ENCODE measurements around the gene LRRC28. TPM values are rescaled to one million over a fixed set of nuclear protein-coding genes. Genes with fewer than 3 reads are reported as not detected.

The LRRC28 gene
- total RNA-seq, 1 donor from 2014 or later = 14.6 TPM

DNA sequence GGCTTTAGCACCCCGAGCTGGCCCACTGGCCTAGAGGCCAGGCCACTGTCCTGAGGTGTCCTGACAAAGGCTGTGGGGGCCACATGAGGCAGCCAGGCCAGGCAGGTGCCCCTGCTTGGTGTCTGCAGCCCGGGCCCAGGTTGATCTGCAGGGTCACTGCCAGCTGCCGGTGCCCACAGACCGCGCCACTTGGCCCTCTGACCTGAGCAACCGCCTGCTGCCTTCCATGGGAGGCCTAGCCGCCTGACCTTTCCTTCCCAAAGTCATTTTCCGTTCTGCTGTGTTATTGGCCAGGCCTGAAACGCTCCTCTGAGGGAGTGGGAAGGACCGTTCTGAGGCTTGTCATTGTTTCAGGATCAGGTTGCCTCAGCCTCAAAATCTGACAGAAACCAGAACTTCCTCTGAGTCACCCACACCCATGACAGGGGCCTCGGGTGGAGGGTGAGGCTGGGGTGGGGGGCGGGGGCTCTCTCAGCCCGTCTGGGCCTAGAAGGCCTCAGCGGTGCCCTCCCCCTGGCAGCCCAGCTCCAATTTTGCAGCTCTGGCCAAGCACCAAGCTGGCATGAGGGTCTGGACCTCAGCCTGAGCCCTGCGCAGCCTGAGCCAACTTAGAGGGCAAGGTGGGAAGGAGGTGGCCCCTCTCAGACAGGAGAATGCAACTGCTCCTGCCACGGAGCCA lies 173.8 kb downstream of the LRRC28 start:
- Mint-ChIP-seq H3K4me1 (ENCODE audit: low read depth) (peaks cover 38% of the 10 kb centered on the region), H3K9me3 (no peaks in the 10 kb centered on the region), H3K36me3 (ENCODE audit: low read depth) (peaks cover 4% of the 10 kb centered on the region), H3K4me3 (ENCODE audit: low read depth) (peak overlapping the region; percentile 9), H3K27ac (peak overlapping the region; percentile 80), H3K27me3 (ENCODE audit: low read depth) (no peaks in the 10 kb centered on the region)
- peak; percentile 39 for DNase-seq (ENCODE audit: low spot score)
- intact Hi-C loops (cut with micrococcal nuclease) = loop anchor here (2.0 to 5.0 kb wide), 4 partner anchors 53 to 277 kb away; partner anchors contain the start of gene MEF2A

DNA sequence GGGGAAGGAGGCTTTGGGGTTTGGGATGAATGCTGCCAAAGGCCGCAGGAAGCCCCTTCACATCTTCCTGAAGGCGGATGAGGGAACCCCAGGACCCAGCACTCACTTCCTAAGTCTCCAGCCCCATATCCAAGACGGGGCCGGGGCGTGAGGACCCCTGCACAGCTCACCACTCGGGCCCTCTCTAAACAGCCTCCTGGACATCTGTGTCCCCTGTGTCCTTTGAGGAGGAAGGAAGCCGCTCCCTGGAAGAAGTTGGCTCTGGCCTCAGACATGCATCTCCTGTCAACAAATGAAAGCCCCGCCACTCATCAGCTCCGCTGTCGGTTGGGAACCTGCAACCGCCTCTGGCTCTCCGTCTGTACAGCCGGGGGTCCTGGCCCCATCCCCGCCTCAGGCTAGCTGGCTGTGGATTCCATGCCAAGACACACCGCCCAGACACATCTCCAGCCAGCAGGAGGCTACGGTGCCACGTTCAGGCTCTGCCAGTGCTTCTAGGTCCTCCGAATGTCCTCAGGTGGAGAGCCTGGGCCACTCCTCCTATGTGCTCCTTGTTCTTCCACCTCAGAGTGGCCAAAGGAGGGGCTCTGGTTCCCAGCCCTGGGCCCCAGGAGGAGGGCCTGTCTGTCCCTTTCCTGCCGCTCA lies 174.5 kb downstream of the LRRC28 start:
- H3K4me3 Mint-ChIP-seq (ENCODE audit: low read depth) = no peak overlapping the region
- intact Hi-C loops (cut with micrococcal nuclease) = loop anchor here (2.0 to 5.0 kb wide), 4 partner anchors 53 to 277 kb away; partner anchors contain the start of gene MEF2A
- H3K36me3 Mint-ChIP-seq (ENCODE audit: low read depth) = peaks cover 3% of the 10 kb centered on the region
- H3K27me3 Mint-ChIP-seq (ENCODE audit: low read depth) = no peaks in the 10 kb centered on the region
- DNase-seq (ENCODE audit: low spot score) = no peak
- H3K27ac Mint-ChIP-seq = peak overlapping the region; percentile 64
- H3K4me1 Mint-ChIP-seq (ENCODE audit: low read depth) = peaks cover 33% of the 10 kb centered on the region
- H3K9me3 Mint-ChIP-seq = no peaks in the 10 kb centered on the region

DNA sequence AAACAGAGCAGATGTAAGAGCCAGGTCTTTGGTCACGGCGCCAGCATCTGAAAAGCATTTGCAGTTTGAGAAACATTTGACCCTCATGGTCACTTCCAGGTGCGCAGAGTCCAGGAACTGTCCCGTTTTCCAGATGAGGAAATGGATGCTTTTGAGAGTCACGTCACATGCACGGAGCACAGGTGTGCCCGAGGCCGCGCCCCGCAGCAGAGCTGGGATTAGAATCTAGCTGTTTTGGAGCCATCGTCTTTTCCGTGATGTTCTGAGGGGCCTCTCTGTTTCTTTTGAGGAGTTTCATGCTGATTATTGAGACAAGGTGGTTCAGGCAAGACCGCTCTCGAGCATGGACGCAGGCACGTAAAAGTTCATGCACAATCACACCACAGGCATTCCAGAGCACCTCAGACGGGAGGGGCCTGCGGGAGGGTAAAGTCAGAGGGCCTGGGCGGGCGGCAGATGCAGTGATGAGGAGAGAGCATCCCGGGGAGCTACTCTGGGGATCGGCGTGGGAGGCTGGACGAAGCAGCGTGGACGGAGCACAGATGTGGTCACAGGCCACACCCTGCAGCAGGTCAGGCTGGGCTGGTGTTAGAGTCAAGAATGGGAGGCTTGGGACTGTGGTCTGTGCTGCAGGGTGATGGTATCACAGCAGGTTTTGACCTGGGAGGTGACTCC lies 175.3 kb downstream of the LRRC28 start:
- no peak for DNase-seq (ENCODE audit: low spot score)
- H3K36me3 Mint-ChIP-seq (ENCODE audit: low read depth) = no peaks in the 10 kb centered on the region
- peak overlapping the region; percentile 51 for H3K27ac Mint-ChIP-seq
- peaks cover 26% of the 10 kb centered on the region for H3K4me1 Mint-ChIP-seq (ENCODE audit: low read depth)
- no peaks in the 10 kb centered on the region for H3K27me3 Mint-ChIP-seq (ENCODE audit: low read depth)
- intact Hi-C loops (cut with micrococcal nuclease) = loop anchor here (5.0 kb wide), 3 partner anchors 54 to 276 kb away; partner anchors contain the start of gene MEF2A
- no peak overlapping the region for H3K4me3 Mint-ChIP-seq (ENCODE audit: low read depth)
- no peaks in the 10 kb centered on the region for H3K9me3 Mint-ChIP-seq

DNA sequence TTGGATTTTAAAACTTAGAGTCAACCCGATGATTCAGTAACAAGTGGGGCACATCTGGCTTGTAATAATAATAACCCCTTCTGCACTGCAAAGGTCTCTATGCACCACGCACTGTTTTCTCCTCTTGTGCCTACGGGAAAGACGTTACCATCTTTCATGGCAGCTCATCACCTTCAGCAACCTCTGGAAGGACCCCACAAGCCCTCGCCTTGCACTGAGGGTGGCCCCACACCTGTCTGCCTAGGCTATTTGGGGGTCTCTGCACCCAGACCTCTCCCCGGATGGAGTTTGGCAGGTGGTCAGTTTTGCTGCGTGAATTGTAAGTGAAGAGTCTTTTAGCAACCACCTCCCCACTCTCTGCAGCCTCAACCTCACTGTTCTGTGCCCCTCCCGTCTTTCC lies 175.9 kb downstream of the LRRC28 start:
- H3K27me3 Mint-ChIP-seq (ENCODE audit: low read depth) = no peaks in the 10 kb centered on the region
- no peak overlapping the region for H3K4me3 Mint-ChIP-seq (ENCODE audit: low read depth)
- peaks cover 26% of the 10 kb centered on the region for H3K4me1 Mint-ChIP-seq (ENCODE audit: low read depth)
- no peaks in the 10 kb centered on the region for H3K9me3 Mint-ChIP-seq
- no peak overlapping the region for H3K27ac Mint-ChIP-seq
- intact Hi-C loops (cut with micrococcal nuclease) = loop anchor here (5.0 kb wide), 3 partner anchors 55 to 275 kb away; partner anchors contain the start of gene MEF2A
- H3K36me3 Mint-ChIP-seq (ENCODE audit: low read depth) = no peaks in the 10 kb centered on the region
- no peak for DNase-seq (ENCODE audit: low spot score)

DNA sequence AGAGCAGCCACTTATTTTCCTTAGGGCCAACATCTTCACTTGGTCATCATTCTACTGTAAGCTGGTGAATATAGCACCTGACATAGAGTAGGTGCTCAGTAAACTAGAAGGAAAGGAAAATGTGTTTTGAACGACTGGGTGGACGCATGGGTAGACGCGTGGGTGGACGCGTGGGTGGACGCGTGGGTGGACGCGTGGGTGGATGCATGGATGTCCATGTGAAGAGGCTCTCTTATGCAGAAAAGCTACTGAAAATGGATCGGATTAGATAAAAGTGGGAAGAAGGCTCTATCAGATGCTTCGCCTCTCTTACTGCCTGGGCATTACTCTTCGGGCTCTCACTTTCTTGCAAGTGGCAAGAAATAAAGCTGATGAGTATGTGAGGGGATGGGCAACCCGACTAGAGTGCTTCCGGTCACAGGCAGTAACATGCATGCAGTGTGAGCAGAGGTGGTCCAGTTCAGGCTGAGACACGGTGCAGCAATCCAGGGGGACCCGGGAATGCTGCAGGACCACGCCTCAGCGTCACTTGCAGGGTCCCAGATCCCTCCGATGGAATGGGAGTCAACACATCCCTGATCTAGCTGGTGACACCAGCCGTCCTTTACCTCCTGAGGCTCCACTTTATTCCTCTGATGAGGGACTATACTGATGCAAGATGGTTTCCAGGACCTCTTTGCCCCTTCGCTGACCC lies 176.5 kb downstream of the LRRC28 start:
- peaks cover 26% of the 10 kb centered on the region for H3K4me1 Mint-ChIP-seq (ENCODE audit: low read depth)
- no peaks in the 10 kb centered on the region for H3K27me3 Mint-ChIP-seq (ENCODE audit: low read depth)
- intact Hi-C loops (cut with micrococcal nuclease) = loop anchor here (5.0 kb wide), 3 partner anchors 56 to 274 kb away; partner anchors contain the start of gene MEF2A
- H3K9me3 Mint-ChIP-seq = no peaks in the 10 kb centered on the region
- H3K27ac Mint-ChIP-seq = peak overlapping the region; percentile 8
- no peaks in the 10 kb centered on the region for H3K36me3 Mint-ChIP-seq (ENCODE audit: low read depth)
- H3K4me3 Mint-ChIP-seq (ENCODE audit: low read depth) = no peak overlapping the region
- DNase-seq (ENCODE audit: low spot score) = no peak

DNA sequence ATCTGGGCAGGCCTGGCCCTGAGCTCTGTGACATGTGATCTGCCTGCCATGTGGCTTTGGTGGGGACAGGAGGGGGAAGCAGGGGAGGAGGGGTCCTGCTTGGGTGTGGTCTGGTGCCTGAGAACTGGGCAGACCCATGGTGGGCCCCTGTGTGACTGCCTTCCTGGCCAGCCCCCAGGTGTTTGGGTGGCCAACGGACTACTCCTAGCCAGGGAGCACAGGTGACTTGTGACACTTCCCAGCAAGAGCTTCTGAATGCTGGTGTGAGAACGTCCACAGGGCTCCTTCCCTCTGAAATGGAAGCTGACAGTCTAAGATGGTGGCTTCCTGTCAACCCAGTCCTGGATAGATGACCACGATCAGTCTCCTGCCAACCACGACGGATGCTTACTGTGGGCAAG lies 178.4 kb downstream of the LRRC28 start:
- no peak for DNase-seq (ENCODE audit: low spot score)
- H3K27ac Mint-ChIP-seq = no peak overlapping the region
- intact Hi-C loops (cut with micrococcal nuclease) = loop anchor here (5.0 kb wide), 3 partner anchors 57 to 273 kb away; partner anchors contain the start of gene MEF2A
- peaks cover 23% of the 10 kb centered on the region for H3K4me1 Mint-ChIP-seq (ENCODE audit: low read depth)
- H3K36me3 Mint-ChIP-seq (ENCODE audit: low read depth) = no peaks in the 10 kb centered on the region
- no peak overlapping the region for H3K4me3 Mint-ChIP-seq (ENCODE audit: low read depth)
- H3K27me3 Mint-ChIP-seq (ENCODE audit: low read depth) = peaks cover 4% of the 10 kb centered on the region
- no peaks in the 10 kb centered on the region for H3K9me3 Mint-ChIP-seq

DNA sequence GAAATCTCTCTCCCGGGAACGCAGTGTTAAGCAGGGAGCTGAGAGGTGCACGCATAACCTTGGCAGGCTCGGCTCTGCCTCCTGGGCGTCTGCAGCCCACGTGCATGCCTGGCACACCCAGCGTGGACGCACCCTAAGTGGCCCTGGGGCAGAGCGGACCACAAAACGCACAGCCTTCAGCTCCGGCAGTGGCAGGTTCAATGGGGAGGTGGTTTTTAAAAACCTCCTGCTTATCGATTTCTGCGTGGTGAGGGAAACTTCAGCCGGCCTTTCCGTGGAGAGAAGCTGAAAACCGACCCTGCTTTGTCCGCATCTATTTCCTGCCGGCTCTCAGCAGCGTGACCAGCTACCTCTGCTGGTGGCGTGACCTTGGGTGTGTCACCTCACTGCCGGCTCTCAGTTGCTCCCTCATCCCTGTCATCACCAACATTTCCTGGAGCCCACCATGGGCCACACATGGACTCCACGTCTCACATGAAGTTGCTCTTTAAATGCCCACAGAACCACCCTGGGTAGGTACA lies 179.7 kb downstream of the LRRC28 start:
- no peak for DNase-seq (ENCODE audit: low spot score)
- Mint-ChIP-seq H3K9me3 (no peaks in the 10 kb centered on the region), H3K4me3 (ENCODE audit: low read depth) (no peak overlapping the region), H3K27ac (no peak overlapping the region), H3K4me1 (ENCODE audit: low read depth) (peaks cover 16% of the 10 kb centered on the region), H3K27me3 (ENCODE audit: low read depth) (peaks cover 9% of the 10 kb centered on the region), H3K36me3 (ENCODE audit: low read depth) (no peaks in the 10 kb centered on the region)
- intact Hi-C loops (cut with micrococcal nuclease) = no loop called here

DNA sequence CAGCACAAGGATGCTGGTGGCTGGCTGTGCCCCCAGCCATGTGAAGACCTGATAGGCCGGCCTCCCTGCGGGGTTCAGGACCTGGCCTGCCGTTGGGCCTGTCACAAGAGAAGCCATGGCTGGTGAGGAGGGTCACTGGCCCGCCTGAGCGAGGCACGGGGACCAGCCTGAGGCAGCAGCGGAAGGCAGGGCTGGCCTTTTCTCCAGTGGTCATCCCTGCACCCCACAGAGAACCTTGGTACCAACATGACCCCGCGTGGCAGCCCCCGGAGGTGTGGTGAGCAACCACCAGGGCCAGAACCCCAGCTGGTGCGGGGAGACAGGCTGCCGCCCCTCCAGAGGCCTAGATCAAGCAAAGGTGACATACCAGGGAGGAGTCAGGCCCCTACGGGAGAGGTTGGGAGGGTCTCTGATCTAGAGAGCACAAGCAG lies 180.4 kb downstream of the LRRC28 start:
- Mint-ChIP-seq H3K4me1 (ENCODE audit: low read depth) (peaks cover 12% of the 10 kb centered on the region), H3K9me3 (no peaks in the 10 kb centered on the region), H3K36me3 (ENCODE audit: low read depth) (no peaks in the 10 kb centered on the region), H3K27ac (no peak overlapping the region), H3K27me3 (ENCODE audit: low read depth) (peaks cover 9% of the 10 kb centered on the region), H3K4me3 (ENCODE audit: low read depth) (no peak overlapping the region)
- intact Hi-C loops (cut with micrococcal nuclease) = no loop called here
- no peak for DNase-seq (ENCODE audit: low spot score)

DNA sequence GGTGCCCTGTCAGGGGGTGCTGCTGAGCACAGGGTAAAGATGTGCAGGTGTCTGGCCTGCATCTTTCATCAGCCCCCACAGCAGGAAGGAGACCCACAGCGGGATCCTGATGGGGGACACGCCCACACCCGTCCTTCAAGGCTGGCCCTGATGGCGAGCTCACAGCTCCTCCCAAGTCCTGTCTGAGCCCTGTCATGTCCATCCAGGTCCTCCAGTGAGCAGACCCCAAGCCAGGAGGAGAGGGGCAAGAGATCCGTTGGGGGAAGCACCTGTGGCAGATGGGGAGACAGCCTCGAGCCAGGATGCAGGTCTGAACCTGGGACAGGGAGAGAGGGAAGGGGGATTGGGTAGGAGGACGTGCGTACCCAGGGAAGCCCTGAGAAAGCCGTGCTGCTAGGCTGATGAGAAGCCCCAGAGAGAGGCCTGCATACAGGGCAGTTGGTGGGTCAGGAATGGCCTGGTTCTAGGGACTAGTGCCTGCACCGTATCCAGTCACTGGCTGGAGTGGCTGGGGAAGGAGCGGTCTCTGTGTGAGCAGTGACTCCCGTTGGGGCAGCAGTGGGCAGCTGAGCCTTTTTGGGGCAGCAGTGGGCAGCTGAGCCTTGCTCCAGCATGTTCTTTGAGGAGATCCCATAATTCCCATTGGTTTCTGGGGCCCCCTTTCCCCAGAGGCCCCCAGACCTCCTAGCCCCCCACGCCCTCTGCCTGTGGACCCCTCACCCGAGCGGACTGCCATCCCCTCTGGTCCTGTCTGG lies 181.2 kb downstream of the LRRC28 start:
- Mint-ChIP-seq H3K9me3 (no peaks in the 10 kb centered on the region), H3K27me3 (ENCODE audit: low read depth) (peaks cover 9% of the 10 kb centered on the region), H3K4me3 (ENCODE audit: low read depth) (no peak overlapping the region), H3K36me3 (ENCODE audit: low read depth) (no peaks in the 10 kb centered on the region), H3K27ac (no peak overlapping the region), H3K4me1 (ENCODE audit: low read depth) (peaks cover 6% of the 10 kb centered on the region)
- DNase-seq (ENCODE audit: low spot score) = no peak
- intact Hi-C loops (cut with micrococcal nuclease) = no loop called here

DNA sequence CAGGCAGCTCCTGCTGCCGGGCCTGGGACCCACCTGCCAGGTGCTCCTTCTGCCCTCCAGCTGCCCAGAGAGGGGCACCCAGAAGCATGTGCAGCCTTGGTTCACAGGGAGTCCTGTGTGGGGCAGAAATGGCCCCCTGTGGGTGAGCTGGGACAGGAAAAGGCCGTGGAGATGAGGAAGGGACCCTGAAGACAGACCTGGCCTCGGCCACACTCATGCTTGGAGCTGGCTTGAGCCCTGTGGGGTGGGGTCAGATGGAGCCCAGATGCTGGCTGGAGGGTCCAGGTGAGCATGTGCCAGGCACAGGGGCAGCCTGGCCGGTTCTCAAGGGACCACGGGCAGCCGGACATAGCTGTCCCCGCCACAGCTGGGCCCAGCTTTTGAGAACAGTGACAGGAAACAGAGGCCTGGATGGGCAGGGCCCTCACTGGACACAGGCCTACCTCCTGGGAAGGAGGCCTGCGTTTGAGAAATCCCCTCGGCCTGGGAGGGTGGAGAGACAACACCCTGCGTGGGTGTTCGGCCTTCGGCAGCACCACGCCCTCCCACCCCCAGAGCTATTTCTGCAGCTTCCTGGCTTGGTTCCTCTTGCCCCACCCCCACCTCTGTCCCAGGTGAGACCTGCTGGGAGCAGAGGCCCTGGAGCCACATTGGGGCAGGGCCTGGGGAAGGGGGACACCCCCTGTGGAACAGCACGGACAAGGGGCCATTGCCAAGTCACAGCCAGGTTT lies 181.9 kb downstream of the LRRC28 start:
- no peaks in the 10 kb centered on the region for H3K9me3 Mint-ChIP-seq
- DNase-seq (ENCODE audit: low spot score) = no peak
- no peak overlapping the region for H3K4me3 Mint-ChIP-seq (ENCODE audit: low read depth)
- peaks cover 9% of the 10 kb centered on the region for H3K27me3 Mint-ChIP-seq (ENCODE audit: low read depth)
- peaks cover 2% of the 10 kb centered on the region for H3K4me1 Mint-ChIP-seq (ENCODE audit: low read depth)
- no peaks in the 10 kb centered on the region for H3K36me3 Mint-ChIP-seq (ENCODE audit: low read depth)
- intact Hi-C loops (cut with micrococcal nuclease) = no loop called here
- H3K27ac Mint-ChIP-seq = no peak overlapping the region

DNA sequence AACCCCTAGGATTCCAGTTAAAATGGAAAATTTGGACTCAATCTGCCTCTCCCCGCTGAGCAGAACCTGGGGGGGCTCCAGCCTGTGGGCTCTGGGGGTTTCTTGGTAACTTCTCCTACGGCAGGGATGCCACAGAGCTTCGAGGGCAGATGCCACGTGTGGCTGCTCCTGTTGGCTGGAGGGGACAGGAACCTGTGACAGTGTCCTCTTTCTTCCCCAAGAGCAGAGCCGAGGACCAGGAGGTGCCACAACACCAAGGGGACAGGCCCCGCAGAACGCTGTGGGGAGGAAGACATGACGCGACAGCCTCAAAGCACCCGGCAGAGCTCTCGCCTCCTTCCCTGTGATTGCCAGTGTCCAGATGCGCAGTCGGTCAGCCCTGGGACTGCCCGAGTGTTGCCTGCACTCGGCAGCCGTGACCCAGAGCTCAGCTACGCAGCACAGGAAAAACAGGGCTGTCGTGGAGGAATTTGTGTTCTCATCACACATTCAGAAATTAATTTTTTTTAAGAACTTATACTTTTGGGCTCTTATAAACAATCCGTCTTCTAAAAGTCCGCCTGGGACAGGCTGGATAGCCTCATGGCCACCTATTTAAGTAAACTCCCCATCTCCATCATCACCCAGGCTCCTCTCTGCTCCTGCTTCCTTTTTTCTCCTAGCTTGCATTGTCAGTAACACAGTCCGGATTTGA lies 182.6 kb downstream of the LRRC28 start:
- no peak overlapping the region for H3K27ac Mint-ChIP-seq

More for the DNA sequence above, 182.6 kb downstream of the LRRC28 start:
- no peaks in the 10 kb centered on the region for H3K36me3 Mint-ChIP-seq (ENCODE audit: low read depth)
- no peak for DNase-seq (ENCODE audit: low spot score)
- peaks cover 4% of the 10 kb centered on the region for H3K4me1 Mint-ChIP-seq (ENCODE audit: low read depth)
- intact Hi-C loops (cut with micrococcal nuclease) = no loop called here
- peaks cover 9% of the 10 kb centered on the region for H3K27me3 Mint-ChIP-seq (ENCODE audit: low read depth)
- H3K4me3 Mint-ChIP-seq (ENCODE audit: low read depth) = no peak overlapping the region
- H3K9me3 Mint-ChIP-seq = no peaks in the 10 kb centered on the region
